GM12865 (cell line): Measurements from ENCODE around the gene FAT4.

Experiments
- DNase-seq: peaks from one replicate; pipeline ENCODE4 v3.0.0; 2010; ENCODE audit warnings: low read depth
- H3K4me3 ChIP-seq: 2 replicates; pipeline ENCODE4 v1.5.1; 2011; ENCODE audit warnings: mild to moderate bottlenecking, low read depth, low read length, control low read depth
- CTCF ChIP-seq: IDR thresholded peaks from 2 replicates; pipeline ENCODE4 v1.5.1; 2011; ENCODE audit warnings: low read length, control low read depth, low read depth, inconsistent platforms; ENCODE audit not compliant: insufficient read depth; ENCODE audit errors: missing control alignments

The FAT4 gene

GRCh38 chr4:125360727-125361126 is 46.0 kb downstream of the FAT4 start:
- no peak for TF ChIP-seq CTCF
- H3K4me3 ChIP-seq, result no peak overlapping the region
- no peak for DNase-seq
